Measurements from ENCODE around the gene C1QTNF5.

Gene C1QTNF5

DNA sequence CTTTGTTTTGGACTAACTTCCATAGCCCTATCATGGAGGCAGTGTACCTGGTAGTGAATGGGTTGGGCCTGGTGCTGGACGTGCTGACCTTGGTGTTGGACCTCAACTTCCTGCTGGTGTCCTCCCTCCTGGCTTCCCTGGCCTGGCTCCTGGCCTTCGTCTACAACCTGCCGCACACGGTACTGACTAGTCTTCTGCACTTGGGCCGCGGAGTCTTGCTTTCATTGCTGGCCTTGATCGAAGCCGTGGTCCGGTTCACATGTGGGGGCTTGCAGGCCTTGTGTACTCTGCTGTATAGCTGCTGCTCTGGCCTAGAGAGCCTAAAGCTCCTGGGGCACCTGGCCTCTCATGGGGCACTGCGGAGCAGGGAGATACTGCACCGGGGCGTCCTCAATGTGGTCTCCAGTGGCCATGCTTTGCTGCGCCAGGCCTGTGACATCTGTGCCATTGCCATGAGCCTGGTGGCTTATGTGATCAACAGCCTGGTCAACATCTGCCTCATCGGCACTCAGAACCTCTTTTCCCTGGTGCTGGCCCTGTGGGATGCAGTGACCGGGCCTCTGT, 5.5 kb downstream of the C1QTNF5 start:
- TF ChIP-seq RAD21 (IDR thresholded peaks at IDR 0.05; ENCODE audit: low read depth), result no peak
- no peak for TF ChIP-seq TCF12 (IDR thresholded peaks at IDR 0.05; ENCODE audit: low read depth)
- TF ChIP-seq CREB1 (IDR thresholded peaks at IDR 0.05; ENCODE audit: low read depth), result no peak

DNA sequence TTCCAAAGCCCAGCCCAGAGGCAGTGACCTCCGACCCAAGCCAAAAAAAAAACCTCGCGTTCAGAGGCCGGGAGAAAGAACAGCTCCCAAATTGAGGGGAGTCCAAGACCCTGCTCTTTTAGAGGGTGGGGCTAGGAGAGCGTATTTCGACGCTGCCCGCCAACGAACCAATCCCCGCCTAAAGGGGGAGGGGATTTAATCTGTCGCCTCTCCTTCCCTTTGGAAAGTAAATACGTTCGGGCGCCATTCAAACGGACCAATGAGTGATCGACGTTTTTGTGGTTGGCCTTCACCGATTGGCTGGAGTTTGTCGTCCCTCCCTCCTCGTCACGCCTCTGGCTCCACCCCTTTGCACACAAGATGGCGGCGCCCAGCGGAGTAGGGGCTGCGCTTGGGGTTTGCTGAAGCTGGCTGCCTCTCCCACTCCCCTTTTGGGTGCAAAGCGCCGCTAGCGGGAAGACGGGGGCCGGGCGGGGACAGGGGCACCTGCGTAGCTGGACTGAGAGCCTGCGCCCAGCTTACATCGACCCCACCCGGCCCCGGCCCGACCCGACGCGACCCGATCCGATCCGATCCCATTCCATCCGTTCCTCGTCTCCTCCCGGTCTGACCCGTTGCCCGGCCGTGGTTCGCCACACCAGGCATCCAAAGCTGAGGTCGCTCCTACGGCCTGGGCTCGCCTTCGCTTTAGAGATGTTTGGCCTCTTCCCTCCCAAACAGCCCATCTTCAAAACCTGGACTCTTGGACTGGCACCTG, 6.3 kb downstream of the C1QTNF5 start, which contains the start of gene RNF26:
Gene RNF26, plus strand, starts transcription at position 354 of the 757 bp plus-strand sequence. CDS start 596 bp downstream, outside the sequence.
- no peak for TF ChIP-seq TEAD4 (IDR thresholded peaks at IDR 0.05)
- TF ChIP-seq EGR1 (IDR thresholded peaks at IDR 0.05), result no peak
- TF ChIP-seq YY1 (IDR thresholded peaks at IDR 0.05; ENCODE audit: low read depth), result peak; percentile 98
- no peak for TF ChIP-seq EP300 (IDR thresholded peaks at IDR 0.05; ENCODE audit: borderline replicate concordance)
- TF ChIP-seq ZBTB7A (IDR thresholded peaks at IDR 0.05; ENCODE audit: low read depth), result peak; percentile 68; the same call in 1 of the 2 replicates
- peak; percentile 95 for TF ChIP-seq TAF1 (IDR thresholded peaks at IDR 0.05; ENCODE audit: low read depth)
- TF ChIP-seq CREB1 (IDR thresholded peaks at IDR 0.05; ENCODE audit: low read depth), result peak; percentile 81
- no peak for TF ChIP-seq CEBPB (IDR thresholded peaks at IDR 0.05)
- TF ChIP-seq, protein P1, sequence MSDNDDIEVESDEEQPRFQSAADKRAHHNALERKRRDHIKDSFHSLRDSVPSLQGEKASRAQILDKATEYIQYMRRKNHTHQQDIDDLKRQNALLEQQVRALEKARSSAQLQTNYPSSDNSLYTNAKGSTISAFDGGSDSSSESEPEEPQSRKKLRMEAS (IDR thresholded peaks at IDR 0.05), result peak; percentile 41; the same call in 1 of the 2 replicates
- TF ChIP-seq TCF12 (IDR thresholded peaks at IDR 0.05; ENCODE audit: low read depth), result 0 out of 2 replicates have a peak, but pooled peaks have one; percentile 14
- TF ChIP-seq, protein P2, sequence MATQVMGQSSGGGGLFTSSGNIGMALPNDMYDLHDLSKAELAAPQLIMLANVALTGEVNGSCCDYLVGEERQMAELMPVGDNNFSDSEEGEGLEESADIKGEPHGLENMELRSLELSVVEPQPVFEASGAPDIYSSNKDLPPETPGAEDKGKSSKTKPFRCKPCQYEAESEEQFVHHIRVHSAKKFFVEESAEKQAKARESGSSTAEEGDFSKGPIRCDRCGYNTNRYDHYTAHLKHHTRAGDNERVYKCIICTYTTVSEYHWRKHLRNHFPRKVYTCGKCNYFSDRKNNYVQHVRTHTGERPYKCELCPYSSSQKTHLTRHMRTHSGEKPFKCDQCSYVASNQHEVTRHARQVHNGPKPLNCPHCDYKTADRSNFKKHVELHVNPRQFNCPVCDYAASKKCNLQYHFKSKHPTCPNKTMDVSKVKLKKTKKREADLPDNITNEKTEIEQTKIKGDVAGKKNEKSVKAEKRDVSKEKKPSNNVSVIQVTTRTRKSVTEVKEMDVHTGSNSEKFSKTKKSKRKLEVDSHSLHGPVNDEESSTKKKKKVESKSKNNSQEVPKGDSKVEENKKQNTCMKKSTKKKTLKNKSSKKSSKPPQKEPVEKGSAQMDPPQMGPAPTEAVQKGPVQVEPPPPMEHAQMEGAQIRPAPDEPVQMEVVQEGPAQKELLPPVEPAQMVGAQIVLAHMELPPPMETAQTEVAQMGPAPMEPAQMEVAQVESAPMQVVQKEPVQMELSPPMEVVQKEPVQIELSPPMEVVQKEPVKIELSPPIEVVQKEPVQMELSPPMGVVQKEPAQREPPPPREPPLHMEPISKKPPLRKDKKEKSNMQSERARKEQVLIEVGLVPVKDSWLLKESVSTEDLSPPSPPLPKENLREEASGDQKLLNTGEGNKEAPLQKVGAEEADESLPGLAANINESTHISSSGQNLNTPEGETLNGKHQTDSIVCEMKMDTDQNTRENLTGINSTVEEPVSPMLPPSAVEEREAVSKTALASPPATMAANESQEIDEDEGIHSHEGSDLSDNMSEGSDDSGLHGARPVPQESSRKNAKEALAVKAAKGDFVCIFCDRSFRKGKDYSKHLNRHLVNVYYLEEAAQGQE (IDR thresholded peaks at IDR 0.05; ENCODE audit: low read depth), result no peak
- peak; percentile 100 for TF ChIP-seq FOXM1 (IDR thresholded peaks at IDR 0.05; ENCODE audit: borderline replicate concordance, low read depth)

DNA sequence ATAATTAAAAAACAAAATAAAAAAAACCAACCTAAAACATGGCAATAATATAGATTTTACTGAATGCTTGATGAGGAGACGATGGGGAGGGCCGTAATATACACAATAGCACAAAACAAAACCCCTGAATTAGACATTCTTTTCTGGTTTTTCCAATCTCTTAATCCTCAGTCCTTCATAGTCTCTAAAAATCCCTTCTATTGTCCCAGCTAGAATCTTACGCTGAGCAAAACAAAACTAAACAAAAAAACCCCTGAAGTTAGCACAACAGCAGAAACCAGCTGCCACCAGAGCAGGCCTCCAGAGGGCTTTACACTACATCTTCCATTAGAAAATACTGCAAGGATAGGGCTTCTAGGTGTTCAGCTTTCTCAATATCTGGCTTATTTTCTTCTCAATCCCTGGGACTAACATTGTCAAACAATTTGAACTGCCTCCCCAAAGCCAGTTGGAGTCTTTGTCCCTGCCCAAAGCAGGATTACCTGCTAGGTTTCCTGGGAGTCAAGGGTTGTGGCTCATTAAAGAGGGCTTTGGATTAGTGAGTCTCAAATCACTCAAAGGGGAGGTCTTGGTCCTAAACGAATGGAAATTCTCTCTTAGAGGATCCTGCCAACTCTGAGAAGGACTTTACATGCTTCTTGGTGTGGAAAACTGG, 8.4 kb downstream of the C1QTNF5 start:
- TF ChIP-seq CREB1 (IDR thresholded peaks at IDR 0.05; ENCODE audit: low read depth), result no peak
- no peak for TF ChIP-seq EGR1 (IDR thresholded peaks at IDR 0.05)
- TF ChIP-seq TAF1 (IDR thresholded peaks at IDR 0.05; ENCODE audit: low read depth), result no peak
- TF ChIP-seq TEAD4 (IDR thresholded peaks at IDR 0.05), result no peak

DNA sequence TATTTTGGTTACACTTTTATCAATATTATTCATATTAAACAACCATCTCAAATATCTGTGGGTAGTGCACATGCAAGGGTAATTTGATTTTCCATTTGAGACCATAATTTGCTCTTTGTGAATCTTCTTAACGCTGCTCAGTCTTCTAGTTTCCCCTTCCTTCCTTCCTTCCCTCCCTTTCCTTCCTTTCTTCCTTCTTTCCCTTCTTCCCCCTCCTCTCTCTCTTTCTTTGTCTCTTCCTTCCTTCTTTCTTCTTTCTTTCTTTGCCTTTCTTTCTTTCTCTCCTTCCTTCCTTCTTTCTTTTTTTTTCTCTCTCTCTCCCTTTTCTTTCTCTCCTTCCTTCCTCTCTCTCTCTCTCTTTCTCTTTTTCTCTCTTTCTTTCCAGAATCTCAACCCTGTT, 10.4 kb downstream of the C1QTNF5 start:
- TF ChIP-seq EP300 (IDR thresholded peaks at IDR 0.05; ENCODE audit: borderline replicate concordance) (no peak), TAF1 (IDR thresholded peaks at IDR 0.05; ENCODE audit: low read depth) (no peak), TCF12 (IDR thresholded peaks at IDR 0.05; ENCODE audit: low read depth) (no peak), TEAD4 (IDR thresholded peaks at IDR 0.05) (no peak), YY1 (IDR thresholded peaks at IDR 0.05; ENCODE audit: low read depth) (no peak), CREB1 (IDR thresholded peaks at IDR 0.05; ENCODE audit: low read depth) (no peak), EGR1 (IDR thresholded peaks at IDR 0.05) (no peak), NFIC (IDR thresholded peaks at IDR 0.05) (no peak), CEBPB (IDR thresholded peaks at IDR 0.05) (no peak)
- TF ChIP-seq, protein P1 (IDR thresholded peaks at IDR 0.05), result no peak

DNA sequence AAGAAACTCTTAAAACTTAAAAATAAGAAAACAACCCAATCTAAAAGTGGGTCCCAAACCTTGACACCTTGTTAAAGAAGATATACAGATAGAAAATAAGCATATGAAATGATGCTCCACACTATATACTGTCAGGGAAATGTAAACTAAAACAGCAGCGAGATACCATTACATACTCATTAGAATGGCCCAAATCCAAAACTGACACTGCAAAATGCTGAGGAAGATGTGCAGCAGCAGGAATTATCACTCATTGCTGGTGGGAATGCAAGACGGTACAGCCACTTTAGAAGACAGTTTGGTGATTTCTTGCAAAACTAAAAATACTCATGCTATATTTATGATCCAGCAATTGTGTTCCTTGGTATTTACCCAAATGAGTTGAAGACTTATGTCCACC, 11.4 kb downstream of the C1QTNF5 start:
- no peak for TF ChIP-seq FOXM1 (IDR thresholded peaks at IDR 0.05; ENCODE audit: borderline replicate concordance, low read depth)
- TF ChIP-seq EGR1 (IDR thresholded peaks at IDR 0.05), result no peak
- TF ChIP-seq, protein P1 (IDR thresholded peaks at IDR 0.05), result no peak
- no peak for TF ChIP-seq ZBTB7A (IDR thresholded peaks at IDR 0.05; ENCODE audit: low read depth)
- TF ChIP-seq TCF12 (IDR thresholded peaks at IDR 0.05; ENCODE audit: low read depth), result no peak
- no peak for TF ChIP-seq NFIC (IDR thresholded peaks at IDR 0.05)
- no peak for TF ChIP-seq TEAD4 (IDR thresholded peaks at IDR 0.05)
- TF ChIP-seq TAF1 (IDR thresholded peaks at IDR 0.05; ENCODE audit: low read depth), result no peak
- no peak for TF ChIP-seq CREB1 (IDR thresholded peaks at IDR 0.05; ENCODE audit: low read depth)

DNA sequence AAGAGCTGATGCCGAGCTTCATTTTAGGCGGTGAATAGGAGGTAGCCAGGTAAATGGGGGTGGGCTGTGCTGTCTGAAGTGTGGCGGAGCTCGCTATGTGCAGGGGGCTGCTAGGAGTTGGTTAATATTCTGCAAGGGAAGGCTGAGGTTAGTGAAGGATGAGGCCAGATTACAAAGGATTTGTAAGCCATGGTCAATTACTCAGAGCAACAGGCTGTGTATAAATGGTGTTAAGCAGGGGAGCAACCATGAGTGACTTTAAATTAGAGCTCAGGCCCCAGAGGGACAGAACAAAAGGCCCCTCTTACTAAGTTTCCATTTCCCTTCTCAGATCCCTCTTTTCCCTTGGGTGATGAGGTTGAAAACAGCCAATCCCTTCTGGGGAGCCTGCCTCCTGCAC, 16.5 kb downstream of the C1QTNF5 start:
- no peak for TF ChIP-seq CREB1 (IDR thresholded peaks at IDR 0.05; ENCODE audit: low read depth)
- no peak for TF ChIP-seq TAF1 (IDR thresholded peaks at IDR 0.05; ENCODE audit: low read depth)
- TF ChIP-seq EP300 (IDR thresholded peaks at IDR 0.05; ENCODE audit: borderline replicate concordance), result no peak
- no peak for TF ChIP-seq CEBPB (IDR thresholded peaks at IDR 0.05)
- no peak for TF ChIP-seq EGR1 (IDR thresholded peaks at IDR 0.05)
- no peak for TF ChIP-seq RAD21 (IDR thresholded peaks at IDR 0.05; ENCODE audit: low read depth)
- no peak for TF ChIP-seq TEAD4 (IDR thresholded peaks at IDR 0.05)
- TF ChIP-seq FOXM1 (IDR thresholded peaks at IDR 0.05; ENCODE audit: borderline replicate concordance, low read depth), result no peak
- TF ChIP-seq, protein P1 (IDR thresholded peaks at IDR 0.05), result no peak
- TF ChIP-seq, protein P2 (IDR thresholded peaks at IDR 0.05; ENCODE audit: low read depth), result no peak
- no peak for TF ChIP-seq YY1 (IDR thresholded peaks at IDR 0.05; ENCODE audit: low read depth)
- no peak for TF ChIP-seq ZBTB7A (IDR thresholded peaks at IDR 0.05; ENCODE audit: low read depth)
- TF ChIP-seq, protein P3, sequence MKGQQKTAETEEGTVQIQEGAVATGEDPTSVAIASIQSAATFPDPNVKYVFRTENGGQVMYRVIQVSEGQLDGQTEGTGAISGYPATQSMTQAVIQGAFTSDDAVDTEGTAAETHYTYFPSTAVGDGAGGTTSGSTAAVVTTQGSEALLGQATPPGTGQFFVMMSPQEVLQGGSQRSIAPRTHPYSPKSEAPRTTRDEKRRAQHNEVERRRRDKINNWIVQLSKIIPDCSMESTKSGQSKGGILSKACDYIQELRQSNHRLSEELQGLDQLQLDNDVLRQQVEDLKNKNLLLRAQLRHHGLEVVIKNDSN (IDR thresholded peaks at IDR 0.05), result no peak
- no peak for TF ChIP-seq NFIC (IDR thresholded peaks at IDR 0.05)
- no peak for TF ChIP-seq TCF12 (IDR thresholded peaks at IDR 0.05; ENCODE audit: low read depth)

Measured in Ishikawa (cell line).